ENCODE results near the gene WBP2. TPM values are rescaled to one million over a fixed set of nuclear protein-coding genes. Genes with fewer than 3 reads are reported as not detected.

WBP2 gene
- total and polyA plus RNA-seq, 2 of the 13 experiments (the other 11 are each of a cell fraction or from before 2014, with no cell fraction given) = 29.2 to 29.5 TPM

- TF ChIP-seq ZNF274 (CRISPR knock-in tag; IDR thresholded peaks at IDR 0.05) (peak; percentile 45; the same call in 1 of the 2 replicates), MYNN (CRISPR knock-in tag; IDR thresholded peaks at IDR 0.05; ENCODE audit: low read depth) (no peak), HOXA5 (CRISPR knock-in tag; IDR thresholded peaks at IDR 0.05) (peak; percentile 96; the same call in 1 of the 2 replicates), KDM6A (CRISPR knock-in tag; IDR thresholded peaks at IDR 0.05; ENCODE audit: low read depth) (peak; percentile 68), NFYC (CRISPR knock-in tag; IDR thresholded peaks at IDR 0.05) (peak; percentile 44; the same call in 1 of the 2 replicates), PAWR (CRISPR knock-in tag; IDR thresholded peaks at IDR 0.05; ENCODE audit: borderline replicate concordance) (no peak), ZNF230 (CRISPR knock-in tag; IDR thresholded peaks at IDR 0.05) (peak; percentile 14; the same call in 1 of the 2 replicates), NFRKB (IDR thresholded peaks at IDR 0.05) (no peak), E2F5 (CRISPR knock-in tag; conservative IDR thresholded peaks at IDR 0.05) (no peak), ISX (CRISPR knock-in tag; conservative IDR thresholded peaks at IDR 0.05) (0 out of 2 replicates have a peak, but pooled peaks have one; percentile 41), THAP8 (CRISPR knock-in tag; IDR thresholded peaks at IDR 0.05; ENCODE audit: borderline replicate concordance) (no peak), WIZ (CRISPR knock-in tag; IDR thresholded peaks at IDR 0.05) (peak; percentile 79; the same call in 1 of the 2 replicates), ZSCAN25 (CRISPR knock-in tag; IDR thresholded peaks at IDR 0.05) (peak; percentile 83), GPN1 (CRISPR knock-in tag; IDR thresholded peaks at IDR 0.05; ENCODE audit: borderline replicate concordance) (no peak), LRRFIP1 (CRISPR knock-in tag; conservative IDR thresholded peaks at IDR 0.05) (no peak), SUZ12 (IDR thresholded peaks at IDR 0.05; ENCODE audit: low read depth, low read length) (no peak), ZMYM4 (CRISPR knock-in tag; IDR thresholded peaks at IDR 0.05) (peak; percentile 58), ZNF263 (CRISPR knock-in tag; IDR thresholded peaks at IDR 0.05) (peak; percentile 56), ZNF724P (CRISPR knock-in tag; IDR thresholded peaks at IDR 0.05; ENCODE audit: borderline replicate concordance) (no peak)
- TF ChIP-seq, protein P1, sequence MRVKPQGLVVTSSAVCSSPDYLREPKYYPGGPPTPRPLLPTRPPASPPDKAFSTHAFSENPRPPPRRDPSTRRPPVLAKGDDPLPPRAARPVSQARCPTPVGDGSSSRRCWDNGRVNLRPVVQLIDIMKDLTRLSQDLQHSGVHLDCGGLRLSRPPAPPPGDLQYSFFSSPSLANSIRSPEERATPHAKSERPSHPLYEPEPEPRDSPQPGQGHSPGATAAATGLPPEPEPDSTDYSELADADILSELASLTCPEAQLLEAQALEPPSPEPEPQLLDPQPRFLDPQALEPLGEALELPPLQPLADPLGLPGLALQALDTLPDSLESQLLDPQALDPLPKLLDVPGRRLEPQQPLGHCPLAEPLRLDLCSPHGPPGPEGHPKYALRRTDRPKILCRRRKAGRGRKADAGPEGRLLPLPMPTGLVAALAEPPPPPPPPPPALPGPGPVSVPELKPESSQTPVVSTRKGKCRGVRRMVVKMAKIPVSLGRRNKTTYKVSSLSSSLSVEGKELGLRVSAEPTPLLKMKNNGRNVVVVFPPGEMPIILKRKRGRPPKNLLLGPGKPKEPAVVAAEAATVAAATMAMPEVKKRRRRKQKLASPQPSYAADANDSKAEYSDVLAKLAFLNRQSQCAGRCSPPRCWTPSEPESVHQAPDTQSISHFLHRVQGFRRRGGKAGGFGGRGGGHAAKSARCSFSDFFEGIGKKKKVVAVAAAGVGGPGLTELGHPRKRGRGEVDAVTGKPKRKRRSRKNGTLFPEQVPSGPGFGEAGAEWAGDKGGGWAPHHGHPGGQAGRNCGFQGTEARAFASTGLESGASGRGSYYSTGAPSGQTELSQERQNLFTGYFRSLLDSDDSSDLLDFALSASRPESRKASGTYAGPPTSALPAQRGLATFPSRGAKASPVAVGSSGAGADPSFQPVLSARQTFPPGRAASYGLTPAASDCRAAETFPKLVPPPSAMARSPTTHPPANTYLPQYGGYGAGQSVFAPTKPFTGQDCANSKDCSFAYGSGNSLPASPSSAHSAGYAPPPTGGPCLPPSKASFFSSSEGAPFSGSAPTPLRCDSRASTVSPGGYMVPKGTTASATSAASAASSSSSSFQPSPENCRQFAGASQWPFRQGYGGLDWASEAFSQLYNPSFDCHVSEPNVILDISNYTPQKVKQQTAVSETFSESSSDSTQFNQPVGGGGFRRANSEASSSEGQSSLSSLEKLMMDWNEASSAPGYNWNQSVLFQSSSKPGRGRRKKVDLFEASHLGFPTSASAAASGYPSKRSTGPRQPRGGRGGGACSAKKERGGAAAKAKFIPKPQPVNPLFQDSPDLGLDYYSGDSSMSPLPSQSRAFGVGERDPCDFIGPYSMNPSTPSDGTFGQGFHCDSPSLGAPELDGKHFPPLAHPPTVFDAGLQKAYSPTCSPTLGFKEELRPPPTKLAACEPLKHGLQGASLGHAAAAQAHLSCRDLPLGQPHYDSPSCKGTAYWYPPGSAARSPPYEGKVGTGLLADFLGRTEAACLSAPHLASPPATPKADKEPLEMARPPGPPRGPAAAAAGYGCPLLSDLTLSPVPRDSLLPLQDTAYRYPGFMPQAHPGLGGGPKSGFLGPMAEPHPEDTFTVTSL (CRISPR knock-in tag; IDR thresholded peaks at IDR 0.05; ENCODE audit: borderline replicate concordance) = peak; percentile 41; the same call in 1 of the 2 replicates
Observed at GRCh38 chr17:75872434-75873351, 17.6 kb upstream of the WBP2 start (continued).

All from HepG2 (cell line).